Adrenal gland (tissue), 5 donors: ENCODE results near the gene CBX4.

ENCODE experiments used
- CTCF ChIP-seq, 6 experiments: fragments of 450-650 bp in 4 of 6; fragments of 200-600 bp in 2 of 6; sonication (generic) in 1 of 6; IDR thresholded peaks; 1 replicate in 5 of 6; 2 replicates in 1 of 6; pipeline versions ENCODE4 v1.5.1 to v1.8.0; 2016 to 2021; ENCODE audit warnings: antibody characterized with exemption in 6 of 6, mild to moderate bottlenecking in 2 of 6, moderate library complexity in 1 of 6
- POLR2A ChIP-seq, 2 donors: fragments of 450-650 bp; IDR thresholded peaks; one replicate each; pipeline ENCODE4 v1.6.1; 2017; ENCODE audit warnings: antibody characterized with exemption in 2 of 2, mild to moderate bottlenecking in 2 of 2, moderate library complexity in 1 of 2
- donor health status: DM: no; HTN: no; CAD: no.

- TF ChIP-seq CTCF (IDR thresholded peaks at IDR 0.05) (no peak), POLR2A (IDR thresholded peaks at IDR 0.05) (no peak)
Measured at GRCh38 chr17:79788989-79789942, 50.0 kb downstream of the CBX4 start.
